ENCODE measurements around the gene ZG16B.

Gene ZG16B

DNA sequence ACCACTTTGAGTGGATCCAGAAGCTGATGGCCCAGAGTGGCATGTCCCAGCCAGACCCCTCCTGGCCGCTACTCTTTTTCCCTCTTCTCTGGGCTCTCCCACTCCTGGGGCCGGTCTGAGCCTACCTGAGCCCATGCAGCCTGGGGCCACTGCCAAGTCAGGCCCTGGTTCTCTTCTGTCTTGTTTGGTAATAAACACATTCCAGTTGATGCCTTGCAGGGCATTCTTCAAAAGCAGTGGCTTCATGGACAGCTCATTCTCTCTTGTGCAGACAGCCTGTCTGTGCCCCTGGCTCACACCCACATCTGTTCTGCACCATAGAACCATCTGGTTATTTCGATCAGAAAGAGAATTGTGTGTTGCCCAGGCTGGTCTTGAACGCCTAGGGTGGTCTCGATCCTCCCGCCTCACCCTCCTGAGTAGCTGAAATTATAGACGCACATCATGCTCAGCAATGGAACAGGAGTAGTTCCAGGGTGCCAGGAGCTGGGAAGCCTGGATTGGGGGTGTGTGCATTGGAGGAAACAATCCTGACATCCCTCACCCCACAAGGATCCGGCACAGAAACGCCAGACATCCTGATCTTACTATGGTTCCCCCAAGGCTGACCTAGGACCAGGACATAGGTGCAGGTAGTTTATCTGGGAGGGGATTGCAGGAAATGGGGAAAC lies 8.5 kb upstream of the ZG16B start:
- no peaks in the 10 kb centered on the region for H3K9me3 ChIP-seq (ENCODE audit: insufficient read depth, low read length)
- no peaks in the 10 kb centered on the region for H3K79me2 ChIP-seq (ENCODE audit: low read length)
- H3K36me3 ChIP-seq (replicated peaks; ENCODE audit: low read depth, low read length): no peaks in the 10 kb centered on the region
- H3K4me3 ChIP-seq (ENCODE audit: low read length): no peak overlapping the region
- H3K4me1 ChIP-seq (ENCODE audit: low read length): no peaks in the 10 kb centered on the region
- H2AFZ ChIP-seq (ENCODE audit: low read depth, low read length): no peak overlapping the region
- H3K4me2 ChIP-seq (ENCODE audit: low read length): no peak overlapping the region
- TF ChIP-seq, protein P1, sequence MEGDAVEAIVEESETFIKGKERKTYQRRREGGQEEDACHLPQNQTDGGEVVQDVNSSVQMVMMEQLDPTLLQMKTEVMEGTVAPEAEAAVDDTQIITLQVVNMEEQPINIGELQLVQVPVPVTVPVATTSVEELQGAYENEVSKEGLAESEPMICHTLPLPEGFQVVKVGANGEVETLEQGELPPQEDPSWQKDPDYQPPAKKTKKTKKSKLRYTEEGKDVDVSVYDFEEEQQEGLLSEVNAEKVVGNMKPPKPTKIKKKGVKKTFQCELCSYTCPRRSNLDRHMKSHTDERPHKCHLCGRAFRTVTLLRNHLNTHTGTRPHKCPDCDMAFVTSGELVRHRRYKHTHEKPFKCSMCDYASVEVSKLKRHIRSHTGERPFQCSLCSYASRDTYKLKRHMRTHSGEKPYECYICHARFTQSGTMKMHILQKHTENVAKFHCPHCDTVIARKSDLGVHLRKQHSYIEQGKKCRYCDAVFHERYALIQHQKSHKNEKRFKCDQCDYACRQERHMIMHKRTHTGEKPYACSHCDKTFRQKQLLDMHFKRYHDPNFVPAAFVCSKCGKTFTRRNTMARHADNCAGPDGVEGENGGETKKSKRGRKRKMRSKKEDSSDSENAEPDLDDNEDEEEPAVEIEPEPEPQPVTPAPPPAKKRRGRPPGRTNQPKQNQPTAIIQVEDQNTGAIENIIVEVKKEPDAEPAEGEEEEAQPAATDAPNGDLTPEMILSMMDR (IDR thresholded peaks at IDR 0.05; ENCODE audit: low read depth, low read length): no peak
- TF ChIP-seq EZH2phosphoT487 (IDR thresholded peaks at IDR 0.05; ENCODE audit: low read depth): no peak
- H3K27ac ChIP-seq (ENCODE audit: low read length): no peak overlapping the region
- H3K27me3 ChIP-seq (ENCODE audit: low read depth, low read length): peaks cover 9% of the 10 kb centered on the region; the same call in 1 of the 2 replicates
- no peak overlapping the region for H3K9ac ChIP-seq (ENCODE audit: low read length)
- H4K20me1 ChIP-seq (ENCODE audit: insufficient read depth, low read length): no peaks in the 10 kb centered on the region

GRCh38 chr16:2822158-2822495 lies 8.0 kb upstream of the ZG16B start:
- Histone ChIP-seq H3K27ac (ENCODE audit: low read length) (no peak overlapping the region), H3K4me2 (ENCODE audit: low read length) (no peak overlapping the region), H3K4me3 (ENCODE audit: low read length) (no peak overlapping the region), H3K9ac (ENCODE audit: low read length) (no peak overlapping the region), H3K27me3 (ENCODE audit: low read depth, low read length) (peaks cover 9% of the 10 kb centered on the region; the same call in 1 of the 2 replicates), H4K20me1 (ENCODE audit: insufficient read depth, low read length) (no peaks in the 10 kb centered on the region), H3K4me1 (ENCODE audit: low read length) (no peaks in the 10 kb centered on the region), H3K79me2 (ENCODE audit: low read length) (no peaks in the 10 kb centered on the region), H2AFZ (ENCODE audit: low read depth, low read length) (no peak overlapping the region), H3K36me3 (replicated peaks; ENCODE audit: low read depth, low read length) (no peaks in the 10 kb centered on the region), H3K9me3 (ENCODE audit: insufficient read depth, low read length) (no peaks in the 10 kb centered on the region)
- TF ChIP-seq EZH2phosphoT487 (IDR thresholded peaks at IDR 0.05; ENCODE audit: low read depth): no peak
- TF ChIP-seq, protein P1 (IDR thresholded peaks at IDR 0.05; ENCODE audit: low read depth, low read length): no peak

DNA sequence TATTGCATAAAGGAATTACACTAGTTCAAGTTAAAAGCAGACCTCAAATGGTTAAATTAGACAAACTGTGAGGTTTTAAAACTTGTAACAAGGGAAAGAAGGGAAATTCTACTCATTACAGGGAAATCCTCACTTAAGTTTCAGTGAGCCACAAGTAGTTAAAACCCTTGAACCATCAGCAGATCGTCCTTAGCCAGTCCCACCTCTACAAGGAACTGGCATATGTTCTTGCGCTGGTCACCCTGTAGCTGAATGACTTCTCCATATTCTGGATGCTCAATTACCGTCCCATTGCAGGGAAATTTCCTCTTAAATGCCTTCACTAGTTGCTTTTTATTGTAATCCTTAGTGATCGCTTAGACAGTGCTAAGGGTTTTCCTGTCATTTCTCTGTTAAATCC lies 7.6 kb upstream of the ZG16B start:
- peaks cover 9% of the 10 kb centered on the region; the same call in 1 of the 2 replicates for H3K27me3 ChIP-seq (ENCODE audit: low read depth, low read length)

DNA sequence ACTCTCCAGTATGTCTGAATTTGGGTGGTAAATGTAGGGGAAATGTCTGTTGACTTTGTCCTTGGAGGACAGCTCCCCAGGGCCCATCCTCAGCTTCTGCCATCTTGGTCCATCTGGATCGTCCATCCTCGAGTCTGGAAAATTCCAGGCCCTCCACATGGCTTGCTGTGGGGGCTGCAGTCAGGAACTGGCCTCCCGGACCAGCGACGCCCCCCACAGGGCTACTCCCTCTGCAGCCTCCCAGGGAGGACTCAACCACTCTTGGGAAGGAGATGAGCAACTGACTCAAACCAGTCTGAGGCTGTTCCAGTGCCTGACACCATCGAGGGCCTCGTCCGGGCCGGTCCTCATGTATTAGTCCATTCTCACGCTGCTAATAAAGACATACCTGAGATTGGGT lies 5.5 kb upstream of the ZG16B start:
- Histone ChIP-seq H3K27ac (ENCODE audit: low read length) (no peak overlapping the region), H3K4me2 (ENCODE audit: low read length) (no peak overlapping the region), H4K20me1 (ENCODE audit: insufficient read depth, low read length) (no peaks in the 10 kb centered on the region), H3K36me3 (replicated peaks; ENCODE audit: low read depth, low read length) (no peaks in the 10 kb centered on the region), H3K9ac (ENCODE audit: low read length) (no peak overlapping the region), H3K4me3 (ENCODE audit: low read length) (no peak overlapping the region), H3K4me1 (ENCODE audit: low read length) (no peaks in the 10 kb centered on the region), H3K27me3 (ENCODE audit: low read depth, low read length) (peaks cover 7% of the 10 kb centered on the region; the same call in 1 of the 2 replicates), H3K9me3 (ENCODE audit: insufficient read depth, low read length) (no peaks in the 10 kb centered on the region), H3K79me2 (ENCODE audit: low read length) (no peaks in the 10 kb centered on the region), H2AFZ (ENCODE audit: low read depth, low read length) (no peak overlapping the region)
- TF ChIP-seq EZH2phosphoT487 (IDR thresholded peaks at IDR 0.05; ENCODE audit: low read depth): no peak
- TF ChIP-seq, protein P1 (IDR thresholded peaks at IDR 0.05; ENCODE audit: low read depth, low read length): no peak

More for the DNA sequence above, 7.6 kb upstream of the ZG16B start:
- H3K9me3 ChIP-seq (ENCODE audit: insufficient read depth, low read length): no peaks in the 10 kb centered on the region
- no peak overlapping the region for H3K4me3 ChIP-seq (ENCODE audit: low read length)
- no peak overlapping the region for H2AFZ ChIP-seq (ENCODE audit: low read depth, low read length)
- H4K20me1 ChIP-seq (ENCODE audit: insufficient read depth, low read length): no peaks in the 10 kb centered on the region
- no peaks in the 10 kb centered on the region for H3K4me1 ChIP-seq (ENCODE audit: low read length)
- no peak for TF ChIP-seq EZH2phosphoT487 (IDR thresholded peaks at IDR 0.05; ENCODE audit: low read depth)
- TF ChIP-seq, protein P1 (IDR thresholded peaks at IDR 0.05; ENCODE audit: low read depth, low read length): no peak
- no peak overlapping the region for H3K27ac ChIP-seq (ENCODE audit: low read length)
- no peak overlapping the region for H3K4me2 ChIP-seq (ENCODE audit: low read length)
- no peaks in the 10 kb centered on the region for H3K36me3 ChIP-seq (replicated peaks; ENCODE audit: low read depth, low read length)
- H3K9ac ChIP-seq (ENCODE audit: low read length): no peak overlapping the region
- no peaks in the 10 kb centered on the region for H3K79me2 ChIP-seq (ENCODE audit: low read length)
